T-helper 17 cell (primary cell): ENCODE results near the gene STK32B. TPM values are rescaled to one million over a fixed set of nuclear protein-coding genes. Genes with fewer than 3 reads are reported as not detected.

Source experiments
- ATAC-seq: fragments of 150-1000 bp; cut with Tn5 transposase; 2 replicates; pipeline ENCODE4 v1.10.0; 2021; ENCODE audit warnings: mild to moderate bottlenecking, moderate library complexity
- DNase-seq, 3 donors: peaks; one replicate each; pipeline versions ENCODE4 v3.0.0 to v3.0.0-alpha.2; 2020 to 2021
- H3K9me3 ChIP-seq: one replicate; pipeline ENCODE4 v1.7.0; 2013; ENCODE audit warnings: low read length, mild to moderate bottlenecking; ENCODE audit not compliant: control insufficient read depth, poor library complexity, severe bottlenecking
- H3K27ac Mint-ChIP-seq: one replicate; pipeline ENCODE4 v1.8.0; 2022; ENCODE audit warnings: mild to moderate bottlenecking, moderate library complexity, mixed read lengths
- H3K27me3 Mint-ChIP-seq: one replicate; pipeline ENCODE4 v1.8.0; 2022; ENCODE audit warnings: mixed read lengths
- H3K36me3 Mint-ChIP-seq: one replicate; pipeline ENCODE4 v1.8.0; 2022; ENCODE audit warnings: low read depth, mixed read lengths
- H3K4me1 Mint-ChIP-seq: one replicate; pipeline ENCODE4 v1.8.0; 2022; ENCODE audit warnings: mild to moderate bottlenecking, mixed read lengths
- H3K4me3 Mint-ChIP-seq: one replicate; pipeline ENCODE4 v1.8.0; 2022; ENCODE audit warnings: mild to moderate bottlenecking, moderate library complexity, mixed read lengths
- total RNA-seq, 4 donors: library from RNA in 2 of 4; stranded (reverse) in 2 of 4; gene quantifications; one replicate each; pipeline ENCODE4 v1.2.3 and lab custom pipeline; 2022 to 2026

Gene STK32B
- total RNA-seq, 2 donors from 2014 or later = 0.12 TPM; not detected in 1

GRCh38 chr4:5098176-5098575 lies 46.9 kb downstream of the STK32B start:
- H3K4me1 Mint-ChIP-seq = no peaks in the 10 kb centered on the region
- DNase-seq (no peak), ATAC-seq (no peak)
- no peak overlapping the region for H3K27ac Mint-ChIP-seq
- H3K4me3 Mint-ChIP-seq = no peak overlapping the region
- no peaks in the 10 kb centered on the region for H3K27me3 Mint-ChIP-seq
- H3K36me3 Mint-ChIP-seq = no peaks in the 10 kb centered on the region
- no peaks in the 10 kb centered on the region for H3K9me3 ChIP-seq

- Mint-ChIP-seq H3K4me3 (no peak overlapping the region), H3K27me3 (peaks cover 4% of the 10 kb centered on the region), H3K36me3 (no peaks in the 10 kb centered on the region), H3K27ac (no peak overlapping the region), H3K4me1 (no peaks in the 10 kb centered on the region)
- no peak for DNase-seq
- no peaks in the 10 kb centered on the region for H3K9me3 ChIP-seq
- no peak for ATAC-seq
Measured at GRCh38 chr4:5100336-5100735, 49.1 kb downstream of the STK32B start.

- Mint-ChIP-seq H3K4me1 (no peaks in the 10 kb centered on the region), H3K36me3 (no peaks in the 10 kb centered on the region), H3K4me3 (no peak overlapping the region), H3K27me3 (peaks cover 4% of the 10 kb centered on the region), H3K27ac (no peak overlapping the region)
- ATAC-seq (no peak), DNase-seq (no peak)
- no peaks in the 10 kb centered on the region for H3K9me3 ChIP-seq
Measured at GRCh38 chr4:5100986-5101385, 49.7 kb downstream of the STK32B start.

- Mint-ChIP-seq H3K27ac (no peak overlapping the region), H3K4me1 (no peaks in the 10 kb centered on the region), H3K27me3 (peaks cover 5% of the 10 kb centered on the region), H3K4me3 (no peak overlapping the region), H3K36me3 (no peaks in the 10 kb centered on the region)
- no peaks in the 10 kb centered on the region for H3K9me3 ChIP-seq
- ATAC-seq (no peak), DNase-seq (no peak)
Measured at GRCh38 chr4:5101571-5101970, 50.3 kb downstream of the STK32B start.

GRCh38 chr4:5110901-5111300 lies 59.6 kb downstream of the STK32B start:
- H3K27ac Mint-ChIP-seq = no peak overlapping the region
- ATAC-seq = no peak
- H3K4me3 Mint-ChIP-seq = no peak overlapping the region
- H3K36me3 Mint-ChIP-seq = no peaks in the 10 kb centered on the region
- H3K4me1 Mint-ChIP-seq = no peaks in the 10 kb centered on the region
- peaks cover 2% of the 10 kb centered on the region for H3K9me3 ChIP-seq
- no peak for DNase-seq
- peaks cover 21% of the 10 kb centered on the region for H3K27me3 Mint-ChIP-seq

- no peaks in the 10 kb centered on the region for H3K36me3 Mint-ChIP-seq
- no peak overlapping the region for H3K27ac Mint-ChIP-seq
- no peaks in the 10 kb centered on the region for H3K4me1 Mint-ChIP-seq
- H3K4me3 Mint-ChIP-seq = no peak overlapping the region
- DNase-seq (no peak), ATAC-seq (no peak)
- H3K9me3 ChIP-seq = peaks cover 2% of the 10 kb centered on the region
- peaks cover 16% of the 10 kb centered on the region for H3K27me3 Mint-ChIP-seq
Measured at GRCh38 chr4:5112333-5113095, 61.2 kb downstream of the STK32B start.

- Mint-ChIP-seq H3K27ac (no peak overlapping the region), H3K4me3 (no peak overlapping the region), H3K4me1 (no peaks in the 10 kb centered on the region), H3K27me3 (no peaks in the 10 kb centered on the region), H3K36me3 (no peaks in the 10 kb centered on the region)
- no peaks in the 10 kb centered on the region for H3K9me3 ChIP-seq
- no peak for DNase-seq
- ATAC-seq = no peak
Measured at GRCh38 chr4:5114950-5115349, 63.7 kb downstream of the STK32B start.

- no peaks in the 10 kb centered on the region for H3K9me3 ChIP-seq
- DNase-seq (no peak), ATAC-seq (no peak)
- Mint-ChIP-seq H3K36me3 (no peaks in the 10 kb centered on the region), H3K27ac (no peak overlapping the region), H3K4me1 (no peaks in the 10 kb centered on the region), H3K27me3 (no peaks in the 10 kb centered on the region), H3K4me3 (no peak overlapping the region)
Measured at GRCh38 chr4:5118091-5118786, 67.0 kb downstream of the STK32B start.

- Mint-ChIP-seq H3K4me1 (no peaks in the 10 kb centered on the region), H3K4me3 (no peak overlapping the region), H3K36me3 (no peaks in the 10 kb centered on the region), H3K27me3 (no peaks in the 10 kb centered on the region), H3K27ac (no peak overlapping the region)
- ATAC-seq (no peak), DNase-seq (no peak)
- H3K9me3 ChIP-seq = no peaks in the 10 kb centered on the region
Measured at GRCh38 chr4:5118994-5119835, 67.9 kb downstream of the STK32B start.

- no peaks in the 10 kb centered on the region for H3K36me3 Mint-ChIP-seq
- no peak overlapping the region for H3K27ac Mint-ChIP-seq
- no peak for ATAC-seq
- H3K4me3 Mint-ChIP-seq = no peak overlapping the region
- no peak for DNase-seq
- no peaks in the 10 kb centered on the region for H3K9me3 ChIP-seq
- no peaks in the 10 kb centered on the region for H3K27me3 Mint-ChIP-seq
- no peaks in the 10 kb centered on the region for H3K4me1 Mint-ChIP-seq
Measured at GRCh38 chr4:5120067-5120466, 68.8 kb downstream of the STK32B start.

- Mint-ChIP-seq H3K4me1 (no peaks in the 10 kb centered on the region), H3K36me3 (no peaks in the 10 kb centered on the region), H3K27me3 (no peaks in the 10 kb centered on the region), H3K4me3 (no peak overlapping the region), H3K27ac (no peak overlapping the region)
- no peaks in the 10 kb centered on the region for H3K9me3 ChIP-seq
- DNase-seq = no peak
- no peak for ATAC-seq
Measured at GRCh38 chr4:5120468-5120867, 69.2 kb downstream of the STK32B start.

GRCh38 chr4:5122114-5122513 lies 70.8 kb downstream of the STK32B start:
- DNase-seq = no peak
- H3K4me1 Mint-ChIP-seq = no peaks in the 10 kb centered on the region
- no peaks in the 10 kb centered on the region for H3K36me3 Mint-ChIP-seq
- no peak overlapping the region for H3K4me3 Mint-ChIP-seq
- ATAC-seq = no peak
- H3K27ac Mint-ChIP-seq = no peak overlapping the region
- peaks cover 9% of the 10 kb centered on the region for H3K27me3 Mint-ChIP-seq
- H3K9me3 ChIP-seq = no peaks in the 10 kb centered on the region

GRCh38 chr4:5124876-5125275 lies 73.6 kb downstream of the STK32B start:
- ATAC-seq (no peak), DNase-seq (no peak)
- no peaks in the 10 kb centered on the region for H3K9me3 ChIP-seq
- H3K27me3 Mint-ChIP-seq = peaks cover 20% of the 10 kb centered on the region
- H3K36me3 Mint-ChIP-seq = no peaks in the 10 kb centered on the region
- no peak overlapping the region for H3K4me3 Mint-ChIP-seq
- H3K4me1 Mint-ChIP-seq = no peaks in the 10 kb centered on the region
- H3K27ac Mint-ChIP-seq = no peak overlapping the region
